PC-3 (cell line): ENCODE measurements around the gene CLMN.

Source experiments
- CTCF ChIP-seq: fragments of 300-600 bp; sonication (generic); conservative IDR thresholded peaks from 2 replicates; pipeline ENCODE4 v1.5.1; 2017; ENCODE audit warnings: antibody characterized with exemption, low read depth, mild to moderate bottlenecking, low read length
- EZH2 ChIP-seq: fragments of 300-600 bp; sonication (generic); IDR thresholded peaks from one replicate; pipeline ENCODE4 v1.6.1; 2017; ENCODE audit warnings: antibody characterized with exemption, mild to moderate bottlenecking, low read length; ENCODE audit not compliant: unreplicated experiment
- EZH2phosphoT487 ChIP-seq: fragments of 300-600 bp; sonication (generic); IDR thresholded peaks from 2 replicates; pipeline ENCODE4 v1.6.1; 2018; ENCODE audit warnings: mild to moderate bottlenecking, antibody characterized with exemption, low read length, borderline replicate concordance

- TF ChIP-seq EZH2 (no peak), CTCF (no peak), EZH2phosphoT487 (no peak)
Measured at GRCh38 chr14:95338436-95338835, 18.7 kb upstream of the CLMN start.
